Neuronal stem cell (in vitro differentiated cells): Measurements from ENCODE around the gene ZNF423.

Experiments
- DNase-seq: peaks from one replicate; pipeline ENCODE4 v3.0.0-alpha.2; 2013; ENCODE audit warnings: low spot score
- H2AFZ ChIP-seq: one replicate; pipeline ENCODE4 v1.6.1; 2013; ENCODE audit warnings: mild to moderate bottlenecking, low read length, inconsistent platforms
- H2AK5ac ChIP-seq: 2 replicates; pipeline ENCODE4 v1.6.1; 2013; ENCODE audit warnings: low read depth, mild to moderate bottlenecking, inconsistent platforms, low read length, moderate library complexity, mixed read lengths
- H2BK120ac ChIP-seq: 2 replicates; pipeline ENCODE4 v1.6.1; 2013; ENCODE audit warnings: low read depth, mild to moderate bottlenecking, inconsistent platforms, low read length, moderate library complexity, mixed read lengths
- H2BK12ac ChIP-seq: one replicate; pipeline ENCODE4 v1.6.1; 2013; ENCODE audit warnings: low read length, inconsistent platforms
- H2BK15ac ChIP-seq: 2 replicates; pipeline ENCODE4 v1.6.1; 2013; ENCODE audit warnings: mild to moderate bottlenecking, low read length, inconsistent platforms, mixed read lengths
- H2BK5ac ChIP-seq: one replicate; pipeline ENCODE4 v1.6.1; 2013; ENCODE audit warnings: inconsistent platforms, mild to moderate bottlenecking, low read length, moderate library complexity
- H3K14ac ChIP-seq: one replicate; pipeline ENCODE4 v1.6.1; 2013; ENCODE audit warnings: low read length, inconsistent platforms
- H3K18ac ChIP-seq: 2 replicates; pipeline ENCODE4 v1.6.1; 2013; ENCODE audit warnings: low read length, inconsistent platforms
- H3K23ac ChIP-seq: 2 replicates; pipeline ENCODE4 v1.6.1; 2013; ENCODE audit warnings: low read depth, mild to moderate bottlenecking, mixed read lengths, low read length, inconsistent platforms; ENCODE audit not compliant: poor library complexity
- H3K27ac ChIP-seq: replicated peaks from 3 replicates; pipeline ENCODE4 v1.5.1; 2013; ENCODE audit warnings: low read length, inconsistent platforms
- H3K27me3 ChIP-seq, 3 experiments: 2 replicates each; pipeline ENCODE4 v1.6.1; 2013; ENCODE audit warnings: low read length in 3 of 3, mild to moderate bottlenecking in 2 of 3, inconsistent platforms in 1 of 3, low read depth in 1 of 3, mixed read lengths in 1 of 3, moderate library complexity in 1 of 3; ENCODE audit not compliant: control insufficient read depth in 3 of 3, insufficient read depth in 3 of 3
- H3K36me3 ChIP-seq, 2 donors: replicated peaks in 1 of 2; 2 replicates each; pipeline ENCODE4 v1.6.1; 2013; ENCODE audit warnings: low read length in 2 of 2; ENCODE audit not compliant: control insufficient read depth in 2 of 2, insufficient read depth in 2 of 2
- H3K4ac ChIP-seq: 2 replicates; pipeline ENCODE4 v1.6.1; 2013; ENCODE audit warnings: inconsistent platforms, mild to moderate bottlenecking, low read length, moderate library complexity
- H3K4me1 ChIP-seq, 2 donors: 1 replicate in 1 of 2; 2 replicates in 1 of 2; pipeline ENCODE4 v1.6.1; 2013; ENCODE audit warnings: low read length in 2 of 2, low read depth in 1 of 2; ENCODE audit not compliant: control insufficient read depth in 2 of 2, insufficient read depth in 1 of 2
- H3K4me2 ChIP-seq: one replicate; pipeline ENCODE4 v1.6.1; 2013; ENCODE audit warnings: mild to moderate bottlenecking, low read length, inconsistent platforms; ENCODE audit not compliant: insufficient read depth, poor library complexity, severe bottlenecking
- H3K4me3 ChIP-seq, 2 donors: 2 replicates each; pipeline ENCODE4 v1.5.1; 2013; ENCODE audit warnings: low read length in 2 of 2, mild to moderate bottlenecking in 2 of 2, inconsistent platforms in 1 of 2, moderate library complexity in 1 of 2
- H3K79me1 ChIP-seq: one replicate; pipeline ENCODE4 v1.6.1; 2013; ENCODE audit warnings: low read depth, mild to moderate bottlenecking, inconsistent platforms, low read length, moderate library complexity
- H3K9ac ChIP-seq: one replicate; pipeline ENCODE4 v1.6.1; 2013; ENCODE audit warnings: mild to moderate bottlenecking, low read depth, low read length, inconsistent platforms; ENCODE audit not compliant: poor library complexity
- H3K9me3 ChIP-seq, 2 donors: replicated peaks in 1 of 2; 2 replicates each; pipeline versions ENCODE3 to v1.6.1; 2013; ENCODE audit warnings: low read length in 2 of 2, mild to moderate bottlenecking in 2 of 2, inconsistent platforms in 1 of 2, low read depth in 1 of 2, mixed read lengths in 1 of 2, moderate library complexity in 1 of 2; ENCODE audit not compliant: control insufficient read depth in 2 of 2, insufficient read depth in 1 of 2
- H4K8ac ChIP-seq: one replicate; pipeline ENCODE4 v1.6.1; 2013; ENCODE audit warnings: low read depth, mild to moderate bottlenecking, inconsistent platforms, low read length, moderate library complexity
- H4K91ac ChIP-seq: one replicate; pipeline ENCODE4 v1.6.1; 2013; ENCODE audit warnings: low read length, low read depth, mild to moderate bottlenecking, inconsistent platforms; ENCODE audit not compliant: poor library complexity
- WGBS, 2 donors: extraction: QIAGEN DNeasy Blood & Tissue Kit; methylation state at CpG; one replicate each; pipeline ENCODE4 v1.1.7; 2013; ENCODE audit warnings: missing lambda C conversion rate in 2 of 2, mixed read lengths in 1 of 2; ENCODE audit not compliant: insufficient read length in 2 of 2, insufficient replicate concordance in 1 of 2; ENCODE audit errors: extremely low coverage in 2 of 2; 5-methylcytosine and 5-hydroxymethylcytosine counted together

Gene ZNF423

GRCh38 chr16:49523435-49524159 lies 332.3 kb downstream of the ZNF423 start:
- no CpG with 5 or more reads among the region's 17 CpGs for WGBS, 2 donors

GRCh38 chr16:49521734-49522325 lies 334.1 kb downstream of the ZNF423 start:
- Histone ChIP-seq H2AFZ (no peak overlapping the region), H3K4ac (no peak overlapping the region), H3K79me1 (no peaks in the 10 kb centered on the region), H4K91ac (no peak overlapping the region), H3K4me1 (peaks cover 0 to 2% of the 10 kb centered on the region in 2 donors), H3K27me3 (no peaks in the 10 kb centered on the region), H2BK120ac (no peak overlapping the region), H2BK15ac (no peak overlapping the region), H3K23ac (no peak overlapping the region), H2BK12ac (no peak overlapping the region), H2BK5ac (no peak overlapping the region), H3K14ac (no peak overlapping the region), H2AK5ac (no peak overlapping the region), H3K9me3 (no peaks in the 10 kb centered on the region), H3K4me3 (no peak overlapping the region), H3K4me2 (no peak overlapping the region), H3K9ac (peak overlapping the region; percentile 61), H3K36me3 (peaks cover 19 to 70% of the 10 kb centered on the region in 2 donors), H4K8ac (no peak overlapping the region), H3K27ac (no peak overlapping the region), H3K18ac (peak overlapping the region; percentile 44)
- no CpG with 5 or more reads among the region's 7 CpGs for whole genome bisulfite sequencing, 2 donors
- DNase-seq = no peak

More at GRCh38 chr16:49523435-49524159, 332.3 kb downstream of the ZNF423 start:
- no peak overlapping the region for H3K9ac ChIP-seq
- no peak overlapping the region for H4K91ac ChIP-seq
- H2BK15ac ChIP-seq = no peak overlapping the region
- no peak overlapping the region for H3K4me3 ChIP-seq
- no peaks in the 10 kb centered on the region for H3K27me3 ChIP-seq
- no peak overlapping the region for H3K27ac ChIP-seq
- no peak overlapping the region for H3K4me2 ChIP-seq
- H3K4me1 ChIP-seq = peaks cover 4 to 9% of the 10 kb centered on the region in 2 donors
- no peak overlapping the region for H2BK120ac ChIP-seq
- H2AFZ ChIP-seq = no peak overlapping the region
- peaks cover 19 to 61% of the 10 kb centered on the region in 2 donors for H3K36me3 ChIP-seq
- H2BK12ac ChIP-seq = no peak overlapping the region
- no peak for DNase-seq
- no peak overlapping the region for H3K18ac ChIP-seq
- H2AK5ac ChIP-seq = no peak overlapping the region
- H2BK5ac ChIP-seq = no peak overlapping the region
- H3K23ac ChIP-seq = peak overlapping the region; percentile 81
- no peaks in the 10 kb centered on the region for H3K79me1 ChIP-seq
- no peak overlapping the region for H4K8ac ChIP-seq
- no peaks in the 10 kb centered on the region for H3K9me3 ChIP-seq
- no peak overlapping the region for H3K14ac ChIP-seq
- no peak overlapping the region for H3K4ac ChIP-seq

GRCh38 chr16:49520492-49521038 lies 335.3 kb downstream of the ZNF423 start:
- Histone ChIP-seq H3K9ac (no peak overlapping the region), H3K4ac (no peak overlapping the region), H2BK15ac (no peak overlapping the region), H3K27me3 (no peaks in the 10 kb centered on the region), H4K91ac (no peak overlapping the region), H3K4me2 (no peak overlapping the region), H3K79me1 (no peaks in the 10 kb centered on the region), H3K23ac (no peak overlapping the region), H2BK5ac (no peak overlapping the region), H3K4me1 (peaks cover 0 to 2% of the 10 kb centered on the region in 2 donors), H3K36me3 (peaks cover 19 to 72% of the 10 kb centered on the region in 2 donors), H3K4me3 (no peak overlapping the region), H3K27ac (no peak overlapping the region), H2AK5ac (no peak overlapping the region), H4K8ac (no peak overlapping the region), H2AFZ (no peak overlapping the region), H3K14ac (no peak overlapping the region), H2BK12ac (no peak overlapping the region), H3K9me3 (no peaks in the 10 kb centered on the region), H2BK120ac (no peak overlapping the region), H3K18ac (no peak overlapping the region)
- no CpG with 5 or more reads among the region's 8 CpGs for WGBS, 2 donors
- DNase-seq = no peak

GRCh38 chr16:49519741-49520140 lies 336.2 kb downstream of the ZNF423 start:
- H2AFZ ChIP-seq = no peak overlapping the region
- WGBS, 2 donors = no CpG with 5 or more reads among the region's 4 CpGs
- no peak overlapping the region for H2BK5ac ChIP-seq
- H3K36me3 ChIP-seq = peaks cover 19 to 69% of the 10 kb centered on the region in 2 donors
- no peak overlapping the region for H3K18ac ChIP-seq
- H4K91ac ChIP-seq = no peak overlapping the region
- no peaks in the 10 kb centered on the region for H3K27me3 ChIP-seq
- H3K79me1 ChIP-seq = no peaks in the 10 kb centered on the region
- H3K23ac ChIP-seq = no peak overlapping the region
- H3K4ac ChIP-seq = no peak overlapping the region
- no peak for DNase-seq
- no peak overlapping the region for H3K4me3 ChIP-seq
- no peaks in the 10 kb centered on the region for H3K9me3 ChIP-seq
- no peak overlapping the region for H3K4me2 ChIP-seq
- H3K9ac ChIP-seq = no peak overlapping the region
- peaks cover 0 to 2% of the 10 kb centered on the region in 2 donors for H3K4me1 ChIP-seq
- H3K27ac ChIP-seq = no peak overlapping the region
- H2BK120ac ChIP-seq = no peak overlapping the region
- no peak overlapping the region for H2BK15ac ChIP-seq
- H2BK12ac ChIP-seq = no peak overlapping the region
- no peak overlapping the region for H3K14ac ChIP-seq
- H2AK5ac ChIP-seq = no peak overlapping the region
- no peak overlapping the region for H4K8ac ChIP-seq
